D721Med (cell line): Measurements from ENCODE around the gene NF2.

Experiments used
- DNase-seq: peaks from one replicate; pipeline ENCODE4 v3.0.0; 2011; ENCODE audit warnings: low spot score; ENCODE audit not compliant: insufficient read length
- FAIRE-seq: peaks from 2 replicates; lab custom pipeline; 2011; peaks lifted over from hg19 to GRCh38; lab: Jason Lieb, UNC
- CTCF ChIP-seq: IDR thresholded peaks from 2 replicates; pipeline ENCODE4 v1.5.1; 2012; ENCODE audit warnings: mild to moderate bottlenecking, control low read depth; ENCODE audit not compliant: insufficient read depth; ENCODE audit errors: missing control alignments

NF2 gene

GRCh38 chr22:29639096-29639495, 35.7 kb downstream of the NF2 start:
- DNase-seq (no peak), FAIRE-seq (no peak)
- TF ChIP-seq CTCF: no peak

GRCh38 chr22:29641042-29641699, 37.7 kb downstream of the NF2 start:
- no peak for TF ChIP-seq CTCF
- FAIRE-seq (no peak), DNase-seq (no peak)

GRCh38 chr22:29641700-29642330, 38.4 kb downstream of the NF2 start:
- no peak for DNase-seq
- FAIRE-seq: no peak
- TF ChIP-seq CTCF: no peak

GRCh38 chr22:29642694-29643093, 39.3 kb downstream of the NF2 start:
- FAIRE-seq (no peak), DNase-seq (no peak)
- TF ChIP-seq CTCF: no peak

GRCh38 chr22:29647954-29648737, 44.7 kb downstream of the NF2 start:
- no peak for TF ChIP-seq CTCF
- no peak for DNase-seq
- no peak for FAIRE-seq

- FAIRE-seq (no peak), DNase-seq (no peak)
- no peak for TF ChIP-seq CTCF
Measured at GRCh38 chr22:29650370-29650769, 46.9 kb downstream of the NF2 start.
